ENCODE results near the gene NOL11. TPM values are rescaled to one million over a fixed set of nuclear protein-coding genes. Genes with fewer than 3 reads are reported as not detected.

NOL11 gene
- total RNA-seq, 2 donors from 2014 or later, result 48.3 to 60.7 TPM

- Mint-ChIP-seq H3K27me3 (ENCODE audit: insufficient read depth) (no peaks in the 10 kb centered on the region), H3K9me3 (no peaks in the 10 kb centered on the region), H3K4me3 (no peak overlapping the region), H3K4me1 (peaks cover 6% of the 10 kb centered on the region), H3K27ac (peak overlapping the region; percentile 67), H3K36me3 (ENCODE audit: low read depth) (peaks cover 13% of the 10 kb centered on the region)
- no peak for TF ChIP-seq CTCF (conservative IDR thresholded peaks at IDR 0.05)
- WGBS, 2 experiments (ENCODE audit: insufficient coverage in 1 of 2, insufficient read length in 1 of 2), result 79 to 87% methylated on average over 2 of the region's 2 CpGs
- H3K27ac ChIP-seq (ENCODE audit: low read depth, low read length), result no peak overlapping the region
- H3K9me3 ChIP-seq (ENCODE audit: control insufficient read depth, low read length), result no peaks in the 10 kb centered on the region
- H3K9ac ChIP-seq (ENCODE audit: extremely low read depth, low read length, poor library complexity, severe bottlenecking), result no peak overlapping the region
- no peak overlapping the region for H3K4me3 ChIP-seq (ENCODE audit: low read length)
- no peaks in the 10 kb centered on the region for H3K27me3 ChIP-seq (ENCODE audit: control insufficient read depth, insufficient read depth, low read length, poor library complexity, severe bottlenecking)
- H3K4me1 ChIP-seq (ENCODE audit: control insufficient read depth, insufficient read depth, low read length), result no peaks in the 10 kb centered on the region
- no peaks in the 10 kb centered on the region for H3K36me3 ChIP-seq (ENCODE audit: control insufficient read depth, insufficient read depth, low read length)
- no peak for DNase-seq
Observed at GRCh38 chr17:67682196-67682595, 35.5 kb upstream of the NOL11 start.

GRCh38 chr17:67685351-67685750 lies 32.4 kb upstream of the NOL11 start:
- Mint-ChIP-seq H3K27me3 (ENCODE audit: insufficient read depth) (no peaks in the 10 kb centered on the region), H3K4me3 (no peak overlapping the region), H3K27ac (no peak overlapping the region), H3K9me3 (no peaks in the 10 kb centered on the region), H3K4me1 (peaks cover 5% of the 10 kb centered on the region), H3K36me3 (ENCODE audit: low read depth) (peaks cover 10% of the 10 kb centered on the region)
- H3K9ac ChIP-seq (ENCODE audit: extremely low read depth, low read length, poor library complexity, severe bottlenecking), result no peak overlapping the region
- no peaks in the 10 kb centered on the region for H3K4me1 ChIP-seq (ENCODE audit: control insufficient read depth, insufficient read depth, low read length)
- H3K4me3 ChIP-seq (ENCODE audit: low read length), result no peak overlapping the region
- no peak overlapping the region for H3K27ac ChIP-seq (ENCODE audit: low read depth, low read length)
- H3K36me3 ChIP-seq (ENCODE audit: control insufficient read depth, insufficient read depth, low read length), result no peaks in the 10 kb centered on the region
- no peak for TF ChIP-seq CTCF (conservative IDR thresholded peaks at IDR 0.05)
- H3K9me3 ChIP-seq (ENCODE audit: control insufficient read depth, low read length), result no peaks in the 10 kb centered on the region
- H3K27me3 ChIP-seq (ENCODE audit: control insufficient read depth, insufficient read depth, low read length, poor library complexity, severe bottlenecking), result no peaks in the 10 kb centered on the region
- DNase-seq, result no peak
- WGBS, 2 experiments (ENCODE audit: insufficient coverage in 1 of 2, insufficient read length in 1 of 2), result 91 to 100% methylated on average over 1 to 3 of the region's 3 CpGs

- Mint-ChIP-seq H3K27me3 (ENCODE audit: insufficient read depth) (no peaks in the 10 kb centered on the region), H3K4me3 (no peak overlapping the region), H3K27ac (no peak overlapping the region), H3K36me3 (ENCODE audit: low read depth) (peaks cover 10% of the 10 kb centered on the region), H3K4me1 (peaks cover 5% of the 10 kb centered on the region), H3K9me3 (no peaks in the 10 kb centered on the region)
- Histone ChIP-seq H3K27me3 (ENCODE audit: control insufficient read depth, insufficient read depth, low read length, poor library complexity, severe bottlenecking) (no peaks in the 10 kb centered on the region), H3K9ac (ENCODE audit: extremely low read depth, low read length, poor library complexity, severe bottlenecking) (no peak overlapping the region), H3K36me3 (ENCODE audit: control insufficient read depth, insufficient read depth, low read length) (no peaks in the 10 kb centered on the region), H3K4me1 (ENCODE audit: control insufficient read depth, insufficient read depth, low read length) (no peaks in the 10 kb centered on the region), H3K9me3 (ENCODE audit: control insufficient read depth, low read length) (no peaks in the 10 kb centered on the region), H3K4me3 (ENCODE audit: low read length) (no peak overlapping the region), H3K27ac (ENCODE audit: low read depth, low read length) (no peak overlapping the region)
- WGBS, 2 experiments (ENCODE audit: insufficient coverage in 1 of 2, insufficient read length in 1 of 2), result 88 to 94% methylated on average over 2 of the region's 2 CpGs
- TF ChIP-seq CTCF (conservative IDR thresholded peaks at IDR 0.05), result no peak
- no peak for DNase-seq
Observed at GRCh38 chr17:67686241-67686640, 31.5 kb upstream of the NOL11 start.

Measured in endodermal cell (in vitro differentiated cells).